Naive thymus-derived CD4-positive, alpha-beta T cell (primary cell): ENCODE data around the gene RAPGEF3. TPM values are rescaled to one million over a fixed set of nuclear protein-coding genes. Genes with fewer than 3 reads are reported as not detected.
A peak's percentile ranks its signal among the peaks of the same experiment; 100 is the strongest.

Experiments
- ATAC-seq: fragments of 150-1000 bp; cut with Tn5 transposase; 2 replicates; pipeline ENCODE4 v1.10.0; 2021; ENCODE audit warnings: mild to moderate bottlenecking, moderate library complexity
- CTCF ChIA-PET: fragments of 350-600 bp; sonication (Branson Sonifier 250); formaldehyde crosslinking; loops from one replicate; lab custom pipeline; 2021; ENCODE audit warnings: antibody characterized with exemption; lab: Charles Lee
- POLR2A ChIA-PET: fragments of 350-600 bp; sonication (Branson Sonifier 250); formaldehyde crosslinking; loops from one replicate; lab custom pipeline; 2021; ENCODE audit warnings: antibody characterized with exemption, inconsistent platforms; lab: Charles Lee
- DNase-seq, 9 donors: peaks; one replicate each; pipeline versions ENCODE4 v3.0.0 to v3.0.0-alpha.2; 2020 to 2022; ENCODE audit warnings: mixed read lengths in 1 of 9
- H3K27ac ChIP-seq: one replicate; pipeline ENCODE4 v1.7.0; 2013; ENCODE audit warnings: mild to moderate bottlenecking, low read depth, low read length, moderate library complexity
- H3K27me3 ChIP-seq, 2 donors: one replicate each; pipeline ENCODE4 v1.7.0; 2013; ENCODE audit warnings: low read length in 2 of 2, mild to moderate bottlenecking in 2 of 2, moderate library complexity in 2 of 2; ENCODE audit not compliant: control insufficient read depth in 2 of 2, insufficient read depth in 2 of 2
- H3K36me3 ChIP-seq, 3 experiments: 1 replicate in 2 of 3; 2 replicates in 1 of 3; pipeline ENCODE4 v1.7.0; 2013; ENCODE audit warnings: low read length in 3 of 3, mild to moderate bottlenecking in 3 of 3, moderate library complexity in 1 of 3; ENCODE audit not compliant: insufficient read depth in 3 of 3, control insufficient read depth in 2 of 3
- H3K4me1 ChIP-seq, 2 donors: one replicate each; pipeline ENCODE4 v1.7.0; 2013; ENCODE audit warnings: low read length in 2 of 2, mild to moderate bottlenecking in 2 of 2, moderate library complexity in 1 of 2; ENCODE audit not compliant: control insufficient read depth in 2 of 2, insufficient read depth in 2 of 2
- H3K4me3 ChIP-seq: 2 replicates; pipeline ENCODE4 v1.7.0; 2013; ENCODE audit warnings: mild to moderate bottlenecking, low read length
- H3K9me3 ChIP-seq, 3 experiments: 1 replicate in 2 of 3; 2 replicates in 1 of 3; pipeline ENCODE4 v1.7.0; 2013; ENCODE audit warnings: low read length in 3 of 3; ENCODE audit not compliant: control insufficient read depth in 2 of 3
- H3K27ac Mint-ChIP-seq, 9 donors: one replicate each; pipeline ENCODE4 v1.8.0; 2020 to 2022; ENCODE audit warnings: mixed read lengths in 9 of 9, mild to moderate bottlenecking in 8 of 9, moderate library complexity in 5 of 9, inconsistent platforms in 2 of 9
- H3K27me3 Mint-ChIP-seq, 5 donors: one replicate each; pipeline ENCODE4 v1.8.0; 2021 to 2022; ENCODE audit warnings: mixed read lengths in 5 of 5, mild to moderate bottlenecking in 1 of 5
- H3K36me3 Mint-ChIP-seq, 5 donors: one replicate each; pipeline ENCODE4 v1.8.0; 2020 to 2022; ENCODE audit warnings: mixed read lengths in 5 of 5, mild to moderate bottlenecking in 3 of 5, inconsistent platforms in 1 of 5
- H3K4me1 Mint-ChIP-seq, 7 donors: one replicate each; pipeline ENCODE4 v1.8.0; 2020 to 2022; ENCODE audit warnings: mixed read lengths in 7 of 7, mild to moderate bottlenecking in 3 of 7, inconsistent platforms in 1 of 7
- H3K4me3 Mint-ChIP-seq, 10 donors: one replicate each; pipeline ENCODE4 v1.8.0; 2020 to 2022; ENCODE audit warnings: mild to moderate bottlenecking in 10 of 10, mixed read lengths in 10 of 10, moderate library complexity in 6 of 10, inconsistent platforms in 2 of 10
- H3K9me3 Mint-ChIP-seq, 11 donors: one replicate each; pipeline ENCODE4 v1.8.0; 2020 to 2022; ENCODE audit warnings: mixed read lengths in 11 of 11, mild to moderate bottlenecking in 4 of 11, inconsistent platforms in 1 of 11, moderate library complexity in 1 of 11
- intact Hi-C, 2 donors: fragments of 100-400 bp; cut with micrococcal nuclease; formaldehyde crosslinking; loops; one replicate each; pipeline ENCODE4 v1.15.1; 2023
- polyA plus RNA-seq, 2 donors: library from polyadenylated mRNA; unstranded; fragments of 300-500 nt; fragmentation: Illumina TruSeq; gene quantifications; one replicate each; pipeline ENCODE4 v1.2.3, GENCODE V29; 2021
- total RNA-seq, 6 experiments: library from RNA in 5 of 6; stranded (reverse) in 5 of 6; gene quantifications; 1 replicate in 5 of 6; 2 replicates in 1 of 6; pipeline ENCODE4 v1.2.3 and lab custom pipeline; 2021 to 2026

The RAPGEF3 gene
- total RNA-seq (1 to 10 TPM in 2 of 5 experiments, under 1 TPM in 2, not detected in 1; 0.08 to 1.9 (median 1.1) TPM), polyA plus RNA-seq (under 1 TPM in 1 of 2 donors, not detected in 1; 0.15 TPM), total RNA-seq (lab: John Stamatoyannopoulos, UW) (not detected)

GRCh38 chr12:47758834-47759690, at the start of gene RAPGEF3:
Gene RAPGEF3, minus strand, starts transcription at chr12:47758880. Its CDS starts 324 bp downstream, at chr12:47758556.
- Histone ChIP-seq H3K36me3 (no peaks in the 10 kb centered on the region), H3K9me3 (no peaks in the 10 kb centered on the region), H3K4me1 (peaks cover 9 to 11% of the 10 kb centered on the region in 2 donors), H3K4me3 (peak within 1 kb of the TSS; percentile 66), H3K27ac (peak within 1 kb of the TSS; percentile 27), H3K27me3 (no peaks in the 10 kb centered on the region)
- DNase-seq (peak; percentile 47 to 81 (median 60)), ATAC-seq (peak; percentile 91)
- intact Hi-C loops = loop anchor here (1.0 to 5.0 kb wide), 7 partner anchors 14 to 727 kb away; partner anchors contain the start of gene SLC48A1 (in 2 of the 2)
- peaks cover 0 to 23% (median 9%) of the 10 kb centered on the region in 7 donors for H3K4me1 Mint-ChIP-seq
- peaks cover 0 to 5% (median 0%) of the 10 kb centered on the region in 5 donors for H3K27me3 Mint-ChIP-seq
- H3K27ac Mint-ChIP-seq = peak within 1 kb of the TSS in 4 of 9 donors; percentile 29 to 55 (median 47)
- no peaks in the 10 kb centered on the region for H3K36me3 Mint-ChIP-seq
- H3K9me3 Mint-ChIP-seq = no peaks in the 10 kb centered on the region
- H3K4me3 Mint-ChIP-seq = peak within 1 kb of the TSS; percentile 61 to 85 (median 80)
- POLR2A ChIA-PET = interaction anchor here (0.7 to 1.9 kb wide), 3 partner anchors 8 to 435 kb away, joined by 5 to 10 read pairs (median 6); no protein-coding TSS in a partner anchor
- CTCF ChIA-PET = interaction anchor here (0.8 to 10.7 kb wide), 9 partner anchors 8 to 76 kb away, joined by 3 to 130 read pairs (median 6); partner anchors contain the start of gene SLC48A1

- ATAC-seq = peak; percentile 53
- Histone ChIP-seq H3K9me3 (no peaks in the 10 kb centered on the region), H3K4me1 (peaks cover 79 to 96% of the 10 kb centered on the region in 2 donors), H3K4me3 (peak overlapping the region; percentile 45), H3K27ac (peak overlapping the region; percentile 81), H3K27me3 (no peaks in the 10 kb centered on the region), H3K36me3 (peaks cover 0 to 7% (median 5%) of the 10 kb centered on the region in 3 experiments)
- peak overlapping the region; percentile 72 to 88 (median 82) for H3K4me3 Mint-ChIP-seq
- intact Hi-C loops = loop anchor here (1.0 to 5.0 kb wide), 7 partner anchors 8 to 1591 kb away; partner anchors contain the start of genes HDAC7 (in 1 of the 2) and RPAP3 (in 1 of the 2)
- H3K27ac Mint-ChIP-seq = peak overlapping the region; percentile 92 to 98 (median 96)
- POLR2A ChIA-PET = interaction anchor here (0.9 to 15.6 kb wide), 5 partner anchors 8 to 29 kb away, joined by 3 to 364 read pairs (median 5); partner anchors contain the start of gene HDAC7
- H3K4me1 Mint-ChIP-seq = peaks cover 73 to 100% (median 92%) of the 10 kb centered on the region in 7 donors
- H3K9me3 Mint-ChIP-seq = no peaks in the 10 kb centered on the region
- peak; percentile 34 to 87 (median 76) for DNase-seq
- peaks cover 0 to 22% (median 5%) of the 10 kb centered on the region in 5 donors for H3K36me3 Mint-ChIP-seq
- no peaks in the 10 kb centered on the region for H3K27me3 Mint-ChIP-seq
- CTCF ChIA-PET = interaction anchor here (0.7 to 22.9 kb wide), 10 partner anchors 10 to 97 kb away, joined by 3 to 539 read pairs (median 5); partner anchors contain the start of genes HDAC7 and VDR
Measured at GRCh38 chr12:47808050-47808449, 49.4 kb upstream of the RAPGEF3 start.

GRCh38 chr12:47807338-47807737, 48.7 kb upstream of the RAPGEF3 start:
- Mint-ChIP-seq H3K9me3 (no peaks in the 10 kb centered on the region), H3K4me1 (peaks cover 76 to 100% (median 93%) of the 10 kb centered on the region in 7 donors), H3K4me3 (peak overlapping the region; percentile 72 to 88 (median 82)), H3K27ac (peak overlapping the region; percentile 92 to 98 (median 96)), H3K27me3 (no peaks in the 10 kb centered on the region), H3K36me3 (peaks cover 0 to 22% (median 5%) of the 10 kb centered on the region in 5 donors)
- Histone ChIP-seq H3K27ac (peak overlapping the region; percentile 81), H3K36me3 (peaks cover 0 to 7% (median 5%) of the 10 kb centered on the region in 3 experiments), H3K4me3 (peak overlapping the region; percentile 45), H3K9me3 (no peaks in the 10 kb centered on the region), H3K4me1 (peaks cover 79 to 98% of the 10 kb centered on the region in 2 donors), H3K27me3 (no peaks in the 10 kb centered on the region)
- ATAC-seq (no peak), DNase-seq (no peak)
- ChIA-PET CTCF (interaction anchor here (0.7 to 22.9 kb wide), 9 partner anchors 11 to 98 kb away, joined by 3 to 539 read pairs (median 5); partner anchors contain the start of genes HDAC7 and VDR), POLR2A (interaction anchor here (0.6 to 15.6 kb wide), 6 partner anchors 10 to 1381 kb away, joined by 3 to 364 read pairs (median 3); partner anchors contain the start of gene HDAC7)
- intact Hi-C loops = loop anchor here in 1 of 2 donors (5.0 kb wide), 1 partner anchor 1590 kb away; no protein-coding TSS in a partner anchor

- peaks cover 65 to 97% of the 10 kb centered on the region in 2 donors for H3K4me1 ChIP-seq
- peaks cover 74 to 100% (median 93%) of the 10 kb centered on the region in 7 donors for H3K4me1 Mint-ChIP-seq
- ChIA-PET POLR2A (interaction anchor here (0.7 to 15.6 kb wide), 6 partner anchors 7 to 64 kb away, joined by 3 to 364 read pairs (median 22); partner anchors contain the start of gene HDAC7), CTCF (interaction anchor here (22.9 kb wide), 1 partner anchor 28 kb away, joined by 539 read pairs; no protein-coding TSS in a partner anchor)
- H3K36me3 Mint-ChIP-seq = peaks cover 0 to 14% (median 5%) of the 10 kb centered on the region in 5 donors
- H3K27ac ChIP-seq = peak overlapping the region; percentile 81
- intact Hi-C loops = loop anchor here (1.0 to 5.0 kb wide), 2 partner anchors 8 to 1588 kb away; no protein-coding TSS in a partner anchor
- DNase-seq (no peak), ATAC-seq (no peak)
- H3K4me3 ChIP-seq = no peak overlapping the region
- no peaks in the 10 kb centered on the region for H3K27me3 ChIP-seq
- peaks cover 0 to 9% (median 4%) of the 10 kb centered on the region in 3 experiments for H3K36me3 ChIP-seq
- no peaks in the 10 kb centered on the region for H3K9me3 Mint-ChIP-seq
- H3K9me3 ChIP-seq = no peaks in the 10 kb centered on the region
- peak overlapping the region; percentile 61 to 86 (median 76) for H3K4me3 Mint-ChIP-seq
- no peaks in the 10 kb centered on the region for H3K27me3 Mint-ChIP-seq
- peak overlapping the region; percentile 92 to 98 (median 97) for H3K27ac Mint-ChIP-seq
Measured at GRCh38 chr12:47805417-47805816, 46.7 kb upstream of the RAPGEF3 start.

- Histone ChIP-seq H3K4me1 (peaks cover 52 to 96% of the 10 kb centered on the region in 2 donors), H3K27ac (peak overlapping the region; percentile 81), H3K27me3 (no peaks in the 10 kb centered on the region), H3K4me3 (no peak overlapping the region), H3K9me3 (no peaks in the 10 kb centered on the region), H3K36me3 (peaks cover 0 to 21% (median 4%) of the 10 kb centered on the region in 3 experiments)
- DNase-seq (no peak), ATAC-seq (no peak)
- Mint-ChIP-seq H3K36me3 (peaks cover 0 to 12% (median 5%) of the 10 kb centered on the region in 5 donors), H3K27me3 (no peaks in the 10 kb centered on the region), H3K27ac (peak overlapping the region; percentile 92 to 98 (median 96)), H3K4me3 (peak overlapping the region in 9 of 10 donors; percentile 43 to 86 (median 73)), H3K9me3 (no peaks in the 10 kb centered on the region), H3K4me1 (peaks cover 71 to 100% (median 99%) of the 10 kb centered on the region in 7 donors)
- ChIA-PET CTCF (interaction anchor here (0.6 to 22.9 kb wide), 4 partner anchors 14 to 836 kb away, joined by 3 to 539 read pairs (median 4); no protein-coding TSS in a partner anchor), POLR2A (interaction anchor here (4.7 to 15.6 kb wide), 3 partner anchors 8 to 28 kb away, joined by 40 to 364 read pairs (median 125); partner anchors contain the start of gene HDAC7)
- intact Hi-C loops = no loop called here
Measured at GRCh38 chr12:47804171-47804570, 45.5 kb upstream of the RAPGEF3 start.
